MM.1S (cell line): ENCODE data around the gene RALY.

ENCODE experiments used
- DNase-seq: peaks from one replicate; pipeline ENCODE4 v3.0.0-alpha.2; 2015
- H2AFZ ChIP-seq: fragments of 300-600 bp; sonication (generic); 2 replicates; pipeline ENCODE4 v1.6.0; 2016; ENCODE audit warnings: antibody characterized with exemption, low read length
- H3F3A ChIP-seq: fragments of 300-600 bp; sonication (generic); 2 replicates; pipeline ENCODE4 v1.6.1; 2016; ENCODE audit warnings: mild to moderate bottlenecking, antibody characterized with exemption, low read length, moderate library complexity, mixed read lengths; ENCODE audit not compliant: insufficient read depth
- H3K27ac ChIP-seq: fragments of 300-600 bp; sonication (generic); 2 replicates; pipeline ENCODE4 v1.5.1; 2016; ENCODE audit warnings: mild to moderate bottlenecking, low read length
- H3K27me3 ChIP-seq: fragments of 300-600 bp; sonication (generic); replicated peaks from 2 replicates; pipeline ENCODE4 v1.6.0; 2016; ENCODE audit warnings: low read length; ENCODE audit not compliant: insufficient read depth
- H3K36me3 ChIP-seq: fragments of 300-600 bp; sonication (generic); replicated peaks from 2 replicates; pipeline ENCODE4 v1.6.1; 2016; ENCODE audit warnings: mild to moderate bottlenecking, low read length, mixed read lengths; ENCODE audit not compliant: insufficient read depth
- H3K4me1 ChIP-seq: fragments of 300-600 bp; sonication (generic); 2 replicates; pipeline ENCODE4 v1.6.1; 2016; ENCODE audit warnings: low read length, mixed read lengths
- H3K4me2 ChIP-seq: fragments of 300-600 bp; sonication (generic); 2 replicates; pipeline ENCODE4 v1.6.0; 2016; ENCODE audit warnings: low read depth, low read length
- H3K4me3 ChIP-seq: fragments of 300-600 bp; sonication (generic); 2 replicates; pipeline ENCODE4 v1.5.1; 2016; ENCODE audit warnings: low read length, mixed read lengths
- H3K79me2 ChIP-seq: fragments of 300-600 bp; sonication (generic); 2 replicates; pipeline ENCODE4 v1.6.1; 2016; ENCODE audit warnings: mixed run types, low read length, mixed read lengths
- H3K9ac ChIP-seq: fragments of 300-600 bp; sonication (generic); 2 replicates; pipeline ENCODE4 v1.6.1; 2016; ENCODE audit warnings: low read length, mixed read lengths
- H3K9me2 ChIP-seq: fragments of 300-600 bp; sonication (generic); replicated peaks from 2 replicates; pipeline ENCODE4 v1.6.1; 2016; ENCODE audit warnings: mild to moderate bottlenecking, low read length, mixed read lengths; ENCODE audit not compliant: insufficient read depth
- H3K9me3 ChIP-seq: fragments of 300-600 bp; sonication (generic); replicated peaks from 2 replicates; pipeline ENCODE4 v1.6.1; 2016; ENCODE audit warnings: mild to moderate bottlenecking, low read length, mixed read lengths; ENCODE audit not compliant: insufficient read depth
- H4K20me1 ChIP-seq: fragments of 300-600 bp; sonication (generic); 2 replicates; pipeline ENCODE4 v1.6.1; 2016; ENCODE audit warnings: mild to moderate bottlenecking, low read length, moderate library complexity, mixed read lengths; ENCODE audit not compliant: insufficient read depth
- CTCF ChIP-seq: fragments of 300-600 bp; sonication (generic); IDR thresholded peaks from 2 replicates; pipeline ENCODE4 v1.5.1; 2016; ENCODE audit warnings: antibody characterized with exemption, low read length, mixed read lengths
- EZH2 ChIP-seq: fragments of 300-600 bp; sonication (generic); optimal IDR thresholded peaks from 2 replicates; pipeline ENCODE3; 2017; ENCODE audit warnings: low read depth, mild to moderate bottlenecking, antibody characterized with exemption, low read length, mixed read lengths
- EZH2phosphoT487 ChIP-seq: fragments of 300-600 bp; sonication (generic); IDR thresholded peaks from 2 replicates; pipeline ENCODE4 v1.6.1; 2018; ENCODE audit warnings: antibody characterized with exemption, low read length

The RALY gene

GRCh38 chr20:34011275-34011674 lies 17.6 kb downstream of the RALY start:
- H2AFZ ChIP-seq: no peak overlapping the region
- H3K27me3 ChIP-seq: no peaks in the 10 kb centered on the region
- H3K9ac ChIP-seq: no peak overlapping the region
- peaks cover 82% of the 10 kb centered on the region for H4K20me1 ChIP-seq
- H3K27ac ChIP-seq: no peak overlapping the region
- no peak for DNase-seq
- H3K4me3 ChIP-seq: no peak overlapping the region
- TF ChIP-seq CTCF (no peak), EZH2 (no peak), EZH2phosphoT487 (no peak)
- peaks cover 52% of the 10 kb centered on the region for H3K4me1 ChIP-seq
- H3K4me2 ChIP-seq: no peak overlapping the region
- no peaks in the 10 kb centered on the region for H3K9me3 ChIP-seq
- no peaks in the 10 kb centered on the region for H3K9me2 ChIP-seq
- H3K36me3 ChIP-seq: peaks cover 4% of the 10 kb centered on the region; the same call in 1 of the 2 replicates
- peaks cover 100% of the 10 kb centered on the region for H3K79me2 ChIP-seq
- peaks cover 16% of the 10 kb centered on the region for H3F3A ChIP-seq

GRCh38 chr20:34012330-34012729 lies 18.6 kb downstream of the RALY start:
- peaks cover 26% of the 10 kb centered on the region for H3F3A ChIP-seq
- no peak overlapping the region for H3K4me2 ChIP-seq
- H3K36me3 ChIP-seq: 0 out of 2 replicates have a peak, but pooled peaks cover 4% of the 10 kb centered on the region
- DNase-seq: no peak
- no peak overlapping the region for H3K27ac ChIP-seq
- H3K4me3 ChIP-seq: no peak overlapping the region
- peaks cover 63% of the 10 kb centered on the region for H3K4me1 ChIP-seq
- no peaks in the 10 kb centered on the region for H3K9me2 ChIP-seq
- H2AFZ ChIP-seq: no peak overlapping the region
- H3K79me2 ChIP-seq: peaks cover 100% of the 10 kb centered on the region
- no peak overlapping the region for H3K9ac ChIP-seq
- TF ChIP-seq EZH2 (no peak), EZH2phosphoT487 (no peak), CTCF (no peak)
- peaks cover 84% of the 10 kb centered on the region for H4K20me1 ChIP-seq
- no peaks in the 10 kb centered on the region for H3K27me3 ChIP-seq
- H3K9me3 ChIP-seq: no peaks in the 10 kb centered on the region

- H3K27ac ChIP-seq: no peak overlapping the region
- no peaks in the 10 kb centered on the region for H3K9me3 ChIP-seq
- no peaks in the 10 kb centered on the region for H3K9me2 ChIP-seq
- H3K36me3 ChIP-seq: 0 out of 2 replicates have a peak, but pooled peaks cover 4% of the 10 kb centered on the region
- no peaks in the 10 kb centered on the region for H3K27me3 ChIP-seq
- no peak overlapping the region for H2AFZ ChIP-seq
- H4K20me1 ChIP-seq: peaks cover 86% of the 10 kb centered on the region
- peaks cover 67% of the 10 kb centered on the region for H3K4me1 ChIP-seq
- H3K79me2 ChIP-seq: peaks cover 100% of the 10 kb centered on the region
- TF ChIP-seq EZH2: no peak
- DNase-seq: no peak
- no peak overlapping the region for H3K4me3 ChIP-seq
- H3K4me2 ChIP-seq: no peak overlapping the region
- H3K9ac ChIP-seq: no peak overlapping the region
- H3F3A ChIP-seq: peaks cover 30% of the 10 kb centered on the region
Observed at GRCh38 chr20:34012735-34013134, 19.0 kb downstream of the RALY start.

GRCh38 chr20:34013554-34013953 lies 19.8 kb downstream of the RALY start:
- Histone ChIP-seq H3K36me3 (0 out of 2 replicates have a peak, but pooled peaks cover 4% of the 10 kb centered on the region), H3K4me3 (no peak overlapping the region), H3K4me1 (peaks cover 69% of the 10 kb centered on the region), H3K9ac (no peak overlapping the region), H4K20me1 (peaks cover 86% of the 10 kb centered on the region), H3K4me2 (no peak overlapping the region), H3K9me3 (no peaks in the 10 kb centered on the region), H3K79me2 (peaks cover 100% of the 10 kb centered on the region), H3K9me2 (no peaks in the 10 kb centered on the region), H3K27ac (no peak overlapping the region), H2AFZ (no peak overlapping the region), H3F3A (peaks cover 32% of the 10 kb centered on the region), H3K27me3 (no peaks in the 10 kb centered on the region)
- TF ChIP-seq EZH2 (no peak), CTCF (no peak), EZH2phosphoT487 (no peak)
- no peak for DNase-seq
